HepG2 (cell line): ENCODE results near the gene SLC22A5.

Source experiments
- ATM ChIP-seq: fragments of 450-650 bp; IDR thresholded peaks from 2 replicates; pipeline ENCODE4 v1.7.1; 2017; ENCODE audit warnings: mild to moderate bottlenecking, borderline replicate concordance
- CC2D1A ChIP-seq: sonication (generic); formaldehyde crosslinking; IDR thresholded peaks from 2 replicates; pipeline ENCODE4 v1.8.1; 2023; ENCODE audit warnings: mild to moderate bottlenecking, missing genetic modification reagents
- CHD4 ChIP-seq: fragments of 200-600 bp; sonication (generic); IDR thresholded peaks from 2 replicates; pipeline ENCODE4 v1.7.0; 2017; ENCODE audit warnings: mild to moderate bottlenecking, low read length, borderline replicate concordance
- GABPA ChIP-seq, 2 experiments: IDR thresholded peaks; 2 replicates each; pipeline ENCODE4 v1.6.1; 2011 to 2016; ENCODE audit warnings: low read depth in 2 of 2, low read length in 1 of 2, missing biosample characterization in 1 of 2, missing genetic modification characterization in 1 of 2
- KDM4B ChIP-seq: sonication (generic); formaldehyde crosslinking; IDR thresholded peaks from 2 replicates; pipeline ENCODE4 v1.4.0; 2020; ENCODE audit warnings: missing genetic modification reagents
- MAF1 ChIP-seq: sonication (generic); formaldehyde crosslinking; IDR thresholded peaks from 2 replicates; pipeline ENCODE4 v1.5.0; 2020; ENCODE audit warnings: missing genetic modification reagents, borderline replicate concordance
- NAIF1 ChIP-seq: sonication (generic); formaldehyde crosslinking; IDR thresholded peaks from 2 replicates; pipeline ENCODE4 v1.5.0; 2020; ENCODE audit warnings: mild to moderate bottlenecking, missing genetic modification reagents, borderline replicate concordance
- PCBP1 ChIP-seq: fragments of 200-400 bp; formaldehyde crosslinking; IDR thresholded peaks from 2 replicates; pipeline ENCODE4 v1.6.1; 2017; ENCODE audit warnings: mild to moderate bottlenecking, low read depth, low read length, borderline replicate concordance
- TCF7L2 ChIP-seq: IDR thresholded peaks from 2 replicates; pipeline ENCODE4 v1.6.1; 2011; ENCODE audit warnings: mild to moderate bottlenecking, low read depth, low read length, moderate library complexity
- TRIM24 ChIP-seq: sonication (generic); formaldehyde crosslinking; IDR thresholded peaks from 2 replicates; pipeline ENCODE4 v1.8.0; 2022; ENCODE audit warnings: mild to moderate bottlenecking, missing genetic modification reagents
- ZNF24 ChIP-seq: fragments of 450-650 bp; IDR thresholded peaks from 2 replicates; pipeline ENCODE4 v1.6.1; 2017; ENCODE audit warnings: antibody characterized with exemption, mild to moderate bottlenecking
- ZNF530 ChIP-seq: sonication (generic); formaldehyde crosslinking; IDR thresholded peaks from 2 replicates; pipeline ENCODE4 v1.5.0; 2020; ENCODE audit warnings: low read depth, mild to moderate bottlenecking, missing genetic modification reagents
- TF ChIP-seq, protein P1 (sequence below): sonication (generic); formaldehyde crosslinking; IDR thresholded peaks from 2 replicates; pipeline ENCODE4 v1.5.0; 2020; ENCODE audit warnings: mild to moderate bottlenecking, missing genetic modification reagents, moderate library complexity

GRCh38 chr5:132322266-132322665 lies 47.2 kb upstream of the SLC22A5 start:
- TF ChIP-seq GABPA (IDR thresholded peaks at IDR 0.05; ENCODE audit: low read depth, low read length) = no peak
- TF ChIP-seq GABPA (CRISPR knock-in tag; IDR thresholded peaks at IDR 0.05; ENCODE audit: low read depth) = no peak
- no peak for TF ChIP-seq ZNF24
- TF ChIP-seq CHD4 = no peak
- TF ChIP-seq, protein P1, sequence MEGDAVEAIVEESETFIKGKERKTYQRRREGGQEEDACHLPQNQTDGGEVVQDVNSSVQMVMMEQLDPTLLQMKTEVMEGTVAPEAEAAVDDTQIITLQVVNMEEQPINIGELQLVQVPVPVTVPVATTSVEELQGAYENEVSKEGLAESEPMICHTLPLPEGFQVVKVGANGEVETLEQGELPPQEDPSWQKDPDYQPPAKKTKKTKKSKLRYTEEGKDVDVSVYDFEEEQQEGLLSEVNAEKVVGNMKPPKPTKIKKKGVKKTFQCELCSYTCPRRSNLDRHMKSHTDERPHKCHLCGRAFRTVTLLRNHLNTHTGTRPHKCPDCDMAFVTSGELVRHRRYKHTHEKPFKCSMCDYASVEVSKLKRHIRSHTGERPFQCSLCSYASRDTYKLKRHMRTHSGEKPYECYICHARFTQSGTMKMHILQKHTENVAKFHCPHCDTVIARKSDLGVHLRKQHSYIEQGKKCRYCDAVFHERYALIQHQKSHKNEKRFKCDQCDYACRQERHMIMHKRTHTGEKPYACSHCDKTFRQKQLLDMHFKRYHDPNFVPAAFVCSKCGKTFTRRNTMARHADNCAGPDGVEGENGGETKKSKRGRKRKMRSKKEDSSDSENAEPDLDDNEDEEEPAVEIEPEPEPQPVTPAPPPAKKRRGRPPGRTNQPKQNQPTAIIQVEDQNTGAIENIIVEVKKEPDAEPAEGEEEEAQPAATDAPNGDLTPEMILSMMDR = no peak
- no peak for TF ChIP-seq KDM4B
- TF ChIP-seq MAF1 (CRISPR knock-in tag) = no peak
- TF ChIP-seq ZNF530 = no peak
- TF ChIP-seq NAIF1 (CRISPR knock-in tag) = no peak
- TF ChIP-seq TCF7L2 = no peak
- no peak for TF ChIP-seq ATM
- no peak for TF ChIP-seq CC2D1A (CRISPR knock-in tag)
- TF ChIP-seq TRIM24 (CRISPR knock-in tag) = no peak
- TF ChIP-seq PCBP1 = no peak
